Tibial artery (tissue), 4 donors: Measurements from ENCODE around the gene UBD.

Experiments used
- DNase-seq, 2 donors: peaks; one replicate each; pipeline ENCODE4 v3.0.0-alpha.2; 2019
- H3K27ac ChIP-seq, 2 donors: fragments of 200-600 bp; sonication (generic) in 1 of 2; 1 replicate in 1 of 2; 2 replicates in 1 of 2; pipeline ENCODE4 v1.5.1; 2018 to 2019; ENCODE audit warnings: mild to moderate bottlenecking in 1 of 2
- H3K27me3 ChIP-seq, 2 donors: fragments of 200-600 bp; sonication (generic) in 1 of 2; one replicate each; pipeline versions ENCODE4 v1.5.1 to v1.6.0; 2016 to 2019
- H3K36me3 ChIP-seq, 3 donors: fragments of 200-600 bp; sonication (generic) in 2 of 3; one replicate each; pipeline ENCODE4 v1.5.1; 2016 to 2019; ENCODE audit warnings: mild to moderate bottlenecking in 2 of 3
- H3K4me1 ChIP-seq, 4 donors: fragments of 200-600 bp; sonication (generic) in 2 of 4; 1 replicate in 3 of 4; 2 replicates in 1 of 4; pipeline ENCODE4 v1.5.1; 2016 to 2019
- H3K4me3 ChIP-seq, 2 donors: fragments of 200-600 bp; sonication (generic) in 1 of 2; 1 replicate in 1 of 2; 2 replicates in 1 of 2; pipeline ENCODE4 v1.5.1; 2018 to 2019; ENCODE audit warnings: mild to moderate bottlenecking in 2 of 2
- H3K9me3 ChIP-seq, 3 donors: fragments of 200-600 bp; sonication (generic) in 1 of 3; one replicate each; pipeline ENCODE4 v1.5.1; 2016 to 2019
- intact Hi-C: fragments of 100-400 bp; cut with DNase I; formaldehyde crosslinking; loops from one replicate; pipeline ENCODE4 v1.15.0; 2023; ENCODE audit warnings: low total_unique reads
- TF ChIP-seq, protein P1 (sequence below), 2 experiments: fragments of 200-600 bp in 1 of 2; fragments of 450-650 bp in 1 of 2; IDR thresholded peaks; one replicate each; pipeline ENCODE4 v1.5.1; 2017 to 2019; ENCODE audit warnings: antibody characterized with exemption in 2 of 2, mild to moderate bottlenecking in 1 of 2, moderate library complexity in 1 of 2

Gene UBD

DNA sequence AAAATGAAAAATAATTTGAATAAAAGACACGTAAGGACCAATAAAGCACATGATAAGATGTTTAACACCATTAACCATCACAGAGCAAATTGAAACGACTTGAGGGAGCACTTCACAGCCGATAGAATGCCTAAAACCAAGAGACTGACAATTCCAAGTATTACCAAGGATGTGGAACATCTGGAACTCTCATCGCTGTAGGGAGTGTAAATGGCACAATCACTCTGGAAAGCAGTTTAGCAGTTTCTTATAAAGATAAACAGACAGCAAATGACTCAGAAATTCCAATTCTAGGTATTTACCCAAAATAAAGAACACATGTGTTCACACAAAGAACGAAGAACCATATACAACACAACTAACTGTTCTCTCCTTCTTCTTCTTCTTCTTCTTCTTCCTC, 8.5 kb upstream of the UBD start:
- no peak overlapping the region for H3K27ac ChIP-seq
- peaks cover 0 to 14% of the 10 kb centered on the region in 2 donors for H3K27me3 ChIP-seq
- intact Hi-C loops: no loop called here
- H3K9me3 ChIP-seq: no peaks in the 10 kb centered on the region
- H3K4me3 ChIP-seq: no peak overlapping the region
- H3K4me1 ChIP-seq: no peaks in the 10 kb centered on the region
- no peaks in the 10 kb centered on the region for H3K36me3 ChIP-seq
- DNase-seq: no peak
- TF ChIP-seq, protein P1, sequence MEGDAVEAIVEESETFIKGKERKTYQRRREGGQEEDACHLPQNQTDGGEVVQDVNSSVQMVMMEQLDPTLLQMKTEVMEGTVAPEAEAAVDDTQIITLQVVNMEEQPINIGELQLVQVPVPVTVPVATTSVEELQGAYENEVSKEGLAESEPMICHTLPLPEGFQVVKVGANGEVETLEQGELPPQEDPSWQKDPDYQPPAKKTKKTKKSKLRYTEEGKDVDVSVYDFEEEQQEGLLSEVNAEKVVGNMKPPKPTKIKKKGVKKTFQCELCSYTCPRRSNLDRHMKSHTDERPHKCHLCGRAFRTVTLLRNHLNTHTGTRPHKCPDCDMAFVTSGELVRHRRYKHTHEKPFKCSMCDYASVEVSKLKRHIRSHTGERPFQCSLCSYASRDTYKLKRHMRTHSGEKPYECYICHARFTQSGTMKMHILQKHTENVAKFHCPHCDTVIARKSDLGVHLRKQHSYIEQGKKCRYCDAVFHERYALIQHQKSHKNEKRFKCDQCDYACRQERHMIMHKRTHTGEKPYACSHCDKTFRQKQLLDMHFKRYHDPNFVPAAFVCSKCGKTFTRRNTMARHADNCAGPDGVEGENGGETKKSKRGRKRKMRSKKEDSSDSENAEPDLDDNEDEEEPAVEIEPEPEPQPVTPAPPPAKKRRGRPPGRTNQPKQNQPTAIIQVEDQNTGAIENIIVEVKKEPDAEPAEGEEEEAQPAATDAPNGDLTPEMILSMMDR (IDR thresholded peaks at IDR 0.05): no peak

DNA sequence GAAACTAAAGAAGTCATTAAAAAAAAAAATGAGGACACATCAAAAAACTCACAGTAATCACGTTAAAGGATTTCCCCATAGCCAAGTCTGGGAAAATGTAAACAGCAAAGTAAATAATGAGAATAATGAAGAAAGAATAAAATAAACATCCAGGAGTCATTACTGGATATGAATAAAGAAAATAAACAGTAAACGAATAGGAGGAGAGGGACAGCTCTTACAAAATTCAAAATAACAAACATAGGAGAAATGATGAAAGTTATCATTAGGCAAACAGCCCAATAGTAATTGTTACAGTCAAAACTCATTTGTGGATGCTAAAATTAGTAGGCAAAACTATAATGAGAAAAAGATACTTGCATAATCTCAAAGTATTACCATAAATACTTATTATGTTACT, 8.0 kb upstream of the UBD start:
- intact Hi-C loops: no loop called here
- Histone ChIP-seq H3K9me3 (no peaks in the 10 kb centered on the region), H3K4me3 (no peak overlapping the region), H3K4me1 (no peaks in the 10 kb centered on the region), H3K27me3 (peaks cover 0 to 15% of the 10 kb centered on the region in 2 donors), H3K27ac (no peak overlapping the region), H3K36me3 (no peaks in the 10 kb centered on the region)
- TF ChIP-seq, protein P1 (IDR thresholded peaks at IDR 0.05): no peak
- no peak for DNase-seq

DNA sequence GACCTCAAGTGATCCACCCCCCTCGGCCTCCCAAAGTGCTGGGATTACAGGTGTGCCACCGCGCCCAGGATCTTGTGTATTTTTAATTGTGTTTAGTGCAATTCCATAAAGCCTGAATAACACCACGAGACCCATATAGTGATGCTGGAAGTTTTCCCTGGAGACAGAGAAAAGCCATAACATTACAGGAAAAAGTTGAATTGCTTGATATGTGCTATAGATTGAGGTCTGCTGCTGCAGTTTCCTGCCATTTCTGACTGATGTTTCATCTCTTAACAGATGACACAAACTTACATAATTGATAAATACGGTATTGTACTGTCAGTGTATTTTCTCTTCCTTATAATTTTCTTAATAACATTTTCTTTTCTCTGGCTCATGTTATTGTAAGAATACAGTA, 7.3 kb upstream of the UBD start:
- intact Hi-C loops: no loop called here
- TF ChIP-seq, protein P1 (IDR thresholded peaks at IDR 0.05): no peak
- Histone ChIP-seq H3K36me3 (no peaks in the 10 kb centered on the region), H3K27ac (no peak overlapping the region), H3K9me3 (no peaks in the 10 kb centered on the region), H3K4me3 (no peak overlapping the region), H3K4me1 (no peaks in the 10 kb centered on the region), H3K27me3 (peaks cover 0 to 16% of the 10 kb centered on the region in 2 donors)
- no peak for DNase-seq

DNA sequence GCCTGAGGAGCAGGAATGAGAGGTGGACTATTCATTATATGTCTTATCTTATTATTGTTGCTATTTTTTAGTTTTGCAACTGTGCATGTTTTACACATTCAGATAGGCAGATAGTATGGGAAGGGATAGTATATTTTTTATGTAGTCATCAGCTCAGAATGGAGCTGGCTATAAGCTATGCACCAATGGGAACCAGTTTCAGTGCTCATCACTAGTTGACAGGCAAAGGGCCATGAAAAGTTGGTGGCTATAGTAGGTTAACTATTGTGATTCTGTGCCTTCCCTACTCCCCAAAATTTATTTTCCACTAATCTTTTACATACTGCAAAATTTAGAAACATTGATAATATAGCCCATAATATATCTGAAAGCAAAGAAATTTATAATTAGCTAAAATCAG, 5.3 kb upstream of the UBD start:
- no peaks in the 10 kb centered on the region for H3K9me3 ChIP-seq
- intact Hi-C loops: no loop called here

DNA sequence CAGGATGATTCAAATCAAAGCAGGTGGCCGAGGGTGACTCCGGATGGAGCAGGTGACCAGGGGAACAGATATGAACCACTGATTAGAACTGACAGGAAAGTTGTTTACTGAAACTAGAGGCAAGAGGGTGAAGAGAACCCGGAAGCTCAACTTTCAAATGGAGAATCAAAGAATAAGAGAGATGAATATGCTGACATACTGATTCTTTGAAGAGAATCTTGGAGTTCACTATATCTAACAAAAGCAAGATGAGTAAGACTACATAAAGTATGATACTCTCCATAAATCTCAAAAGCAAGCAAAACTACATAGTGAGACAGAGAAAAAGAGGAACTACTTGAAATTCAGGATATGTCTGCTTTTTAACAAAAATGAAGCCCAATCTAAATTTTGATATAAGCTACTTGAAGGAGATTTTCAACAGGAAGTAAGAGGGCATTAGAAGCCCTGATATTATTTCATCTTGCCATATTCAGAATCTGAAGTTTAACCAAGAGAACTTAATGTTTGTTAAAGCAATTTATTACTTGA, 4.0 kb upstream of the UBD start:
- TF ChIP-seq, protein P1 (IDR thresholded peaks at IDR 0.05): no peak
- H3K27ac ChIP-seq: no peak overlapping the region
- H3K4me3 ChIP-seq: no peak overlapping the region
- intact Hi-C loops: no loop called here
- no peak for DNase-seq
- H3K9me3 ChIP-seq: no peaks in the 10 kb centered on the region
- H3K4me1 ChIP-seq: no peaks in the 10 kb centered on the region
- H3K36me3 ChIP-seq: no peaks in the 10 kb centered on the region
- H3K27me3 ChIP-seq: peaks cover 0 to 16% of the 10 kb centered on the region in 2 donors

More for the DNA sequence above, 5.3 kb upstream of the UBD start:
- Histone ChIP-seq H3K27ac (no peak overlapping the region), H3K36me3 (no peaks in the 10 kb centered on the region), H3K4me1 (no peaks in the 10 kb centered on the region), H3K4me3 (no peak overlapping the region), H3K27me3 (peaks cover 0 to 11% of the 10 kb centered on the region in 2 donors)
- TF ChIP-seq, protein P1 (IDR thresholded peaks at IDR 0.05): no peak
- no peak for DNase-seq
